ENCODE data around the gene LY6G5B. TPM values are rescaled to one million over a fixed set of nuclear protein-coding genes. Genes with fewer than 3 reads are reported as not detected.

The LY6G5B gene
- total and polyA plus RNA-seq, 2 experiments from 2014 or later: 7.9 to 8.4 TPM

DNA sequence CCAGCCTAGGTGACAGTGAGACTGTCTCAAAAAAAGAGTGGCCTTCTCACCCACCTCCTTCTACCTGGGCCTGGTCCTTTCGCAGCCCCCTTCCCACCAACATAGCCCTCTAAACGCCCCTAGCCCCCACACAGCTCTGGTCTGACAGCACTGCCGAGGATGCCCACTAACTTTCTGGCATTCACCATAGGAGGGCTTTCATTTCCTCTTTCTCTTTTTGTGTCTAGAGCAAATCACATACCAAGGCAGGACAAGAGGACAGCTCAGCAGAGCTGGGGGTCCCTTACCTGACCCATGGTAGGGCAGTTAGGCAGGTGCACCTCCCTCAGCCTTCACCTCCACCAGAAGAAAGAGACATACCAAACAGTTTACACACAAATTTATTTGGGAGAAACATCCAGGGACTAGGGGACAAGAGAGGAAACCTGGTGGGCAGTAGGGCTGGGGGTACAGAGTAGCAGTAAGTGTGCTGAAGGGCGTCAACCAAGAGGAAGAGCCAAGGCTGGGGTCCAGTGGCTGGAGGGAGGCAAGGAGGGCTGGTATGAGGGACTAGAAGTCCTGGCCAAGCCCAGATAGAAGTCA lies 6.6 kb downstream of the LY6G5B start:
- Histone ChIP-seq H3K27me3 (ENCODE audit: insufficient read depth) (peaks cover 6% of the 10 kb centered on the region), H4K20me1 (replicated peaks; ENCODE audit: insufficient read depth) (no peaks in the 10 kb centered on the region; the same call in 1 of the 2 replicates), H3K36me3 (ENCODE audit: insufficient read depth) (peaks cover 1% of the 10 kb centered on the region; the same call in 1 of the 2 replicates), H2AFZ (no peak overlapping the region), H3F3A (replicated peaks; ENCODE audit: low read depth) (peaks cover 5% of the 10 kb centered on the region; the same call in 1 of the 2 replicates), H3K9me2 (ENCODE audit: insufficient read depth) (no peaks in the 10 kb centered on the region), H3K4me3 (no peak overlapping the region), H3K4me1 (ENCODE audit: insufficient read depth) (no peaks in the 10 kb centered on the region), H3K27ac (ENCODE audit: low read depth) (no peak overlapping the region), H3K79me2 (replicated peaks; ENCODE audit: insufficient read depth) (no peaks in the 10 kb centered on the region), H3K4me2 (no peak overlapping the region)
- Mint-ChIP-seq H3K9me3 (no peaks in the 10 kb centered on the region; the same call in 2 of the 3 replicates), H3K4me1 (peaks cover 10% of the 10 kb centered on the region), H3K27me3 (ENCODE audit: insufficient read depth, low read depth, poor library complexity) (peaks cover 28% of the 10 kb centered on the region), H3K27ac (no peak overlapping the region), H3K36me3 (ENCODE audit: low read depth) (peaks cover 19% of the 10 kb centered on the region), H3K4me3 (no peak overlapping the region; the same call in 2 of the 3 replicates)
- no peak for DNase-seq (ENCODE audit: low spot score)
- no peak for ATAC-seq
- no peak for TF ChIP-seq CREB1 (CRISPR knock-in tag; IDR thresholded peaks at IDR 0.05; ENCODE audit: low read depth)
- TF ChIP-seq, protein P1, sequence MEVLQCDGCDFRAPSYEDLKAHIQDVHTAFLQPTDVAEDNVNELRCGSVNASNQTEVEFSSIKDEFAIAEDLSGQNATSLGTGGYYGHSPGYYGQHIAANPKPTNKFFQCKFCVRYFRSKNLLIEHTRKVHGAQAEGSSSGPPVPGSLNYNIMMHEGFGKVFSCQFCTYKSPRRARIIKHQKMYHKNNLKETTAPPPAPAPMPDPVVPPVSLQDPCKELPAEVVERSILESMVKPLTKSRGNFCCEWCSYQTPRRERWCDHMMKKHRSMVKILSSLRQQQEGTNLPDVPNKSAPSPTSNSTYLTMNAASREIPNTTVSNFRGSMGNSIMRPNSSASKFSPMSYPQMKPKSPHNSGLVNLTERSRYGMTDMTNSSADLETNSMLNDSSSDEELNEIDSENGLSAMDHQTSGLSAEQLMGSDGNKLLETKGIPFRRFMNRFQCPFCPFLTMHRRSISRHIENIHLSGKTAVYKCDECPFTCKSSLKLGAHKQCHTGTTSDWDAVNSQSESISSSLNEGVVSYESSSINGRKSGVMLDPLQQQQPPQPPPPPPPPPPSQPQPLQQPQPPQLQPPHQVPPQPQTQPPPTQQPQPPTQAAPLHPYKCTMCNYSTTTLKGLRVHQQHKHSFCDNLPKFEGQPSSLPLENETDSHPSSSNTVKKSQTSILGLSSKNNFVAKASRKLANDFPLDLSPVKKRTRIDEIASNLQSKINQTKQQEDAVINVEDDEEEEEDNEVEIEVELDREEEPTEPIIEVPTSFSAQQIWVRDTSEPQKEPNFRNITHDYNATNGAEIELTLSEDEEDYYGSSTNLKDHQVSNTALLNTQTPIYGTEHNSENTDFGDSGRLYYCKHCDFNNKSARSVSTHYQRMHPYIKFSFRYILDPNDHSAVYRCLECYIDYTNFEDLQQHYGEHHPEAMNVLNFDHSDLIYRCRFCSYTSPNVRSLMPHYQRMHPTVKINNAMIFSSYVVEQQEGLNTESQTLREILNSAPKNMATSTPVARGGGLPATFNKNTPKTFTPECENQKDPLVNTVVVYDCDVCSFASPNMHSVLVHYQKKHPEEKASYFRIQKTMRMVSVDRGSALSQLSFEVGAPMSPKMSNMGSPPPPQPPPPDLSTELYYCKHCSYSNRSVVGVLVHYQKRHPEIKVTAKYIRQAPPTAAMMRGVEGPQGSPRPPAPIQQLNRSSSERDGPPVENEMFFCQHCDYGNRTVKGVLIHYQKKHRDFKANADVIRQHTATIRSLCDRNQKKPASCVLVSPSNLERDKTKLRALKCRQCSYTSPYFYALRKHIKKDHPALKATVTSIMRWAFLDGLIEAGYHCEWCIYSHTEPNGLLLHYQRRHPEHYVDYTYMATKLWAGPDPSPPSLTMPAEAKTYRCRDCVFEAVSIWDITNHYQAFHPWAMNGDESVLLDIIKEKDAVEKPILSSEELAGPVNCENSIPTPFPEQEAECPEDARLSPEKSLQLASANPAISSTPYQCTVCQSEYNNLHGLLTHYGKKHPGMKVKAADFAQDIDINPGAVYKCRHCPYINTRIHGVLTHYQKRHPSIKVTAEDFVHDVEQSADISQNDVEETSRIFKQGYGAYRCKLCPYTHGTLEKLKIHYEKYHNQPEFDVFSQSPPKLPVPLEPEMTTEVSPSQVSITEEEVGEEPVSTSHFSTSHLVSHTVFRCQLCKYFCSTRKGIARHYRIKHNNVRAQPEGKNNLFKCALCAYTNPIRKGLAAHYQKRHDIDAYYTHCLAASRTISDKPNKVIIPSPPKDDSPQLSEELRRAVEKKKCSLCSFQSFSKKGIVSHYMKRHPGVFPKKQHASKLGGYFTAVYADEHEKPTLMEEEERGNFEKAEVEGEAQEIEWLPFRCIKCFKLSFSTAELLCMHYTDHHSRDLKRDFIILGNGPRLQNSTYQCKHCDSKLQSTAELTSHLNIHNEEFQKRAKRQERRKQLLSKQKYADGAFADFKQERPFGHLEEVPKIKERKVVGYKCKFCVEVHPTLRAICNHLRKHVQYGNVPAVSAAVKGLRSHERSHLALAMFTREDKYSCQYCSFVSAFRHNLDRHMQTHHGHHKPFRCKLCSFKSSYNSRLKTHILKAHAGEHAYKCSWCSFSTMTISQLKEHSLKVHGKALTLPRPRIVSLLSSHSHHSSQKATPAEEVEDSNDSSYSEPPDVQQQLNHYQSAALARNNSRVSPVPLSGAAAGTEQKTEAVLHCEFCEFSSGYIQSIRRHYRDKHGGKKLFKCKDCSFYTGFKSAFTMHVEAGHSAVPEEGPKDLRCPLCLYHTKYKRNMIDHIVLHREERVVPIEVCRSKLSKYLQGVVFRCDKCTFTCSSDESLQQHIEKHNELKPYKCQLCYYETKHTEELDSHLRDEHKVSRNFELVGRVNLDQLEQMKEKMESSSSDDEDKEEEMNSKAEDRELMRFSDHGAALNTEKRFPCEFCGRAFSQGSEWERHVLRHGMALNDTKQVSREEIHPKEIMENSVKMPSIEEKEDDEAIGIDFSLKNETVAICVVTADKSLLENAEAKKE (CRISPR knock-in tag; IDR thresholded peaks at IDR 0.05): no peak
- TF ChIP-seq EZH2 (IDR thresholded peaks at IDR 0.05; ENCODE audit: low read depth, unreplicated experiment): no peak
- TF ChIP-seq STAT1 (IDR thresholded peaks at IDR 0.05; ENCODE audit: unreplicated experiment): no peak
- TF ChIP-seq EZH2phosphoT487 (IDR thresholded peaks at IDR 0.05; ENCODE audit: unreplicated experiment): no peak
- no peak for TF ChIP-seq CTCF (conservative IDR thresholded peaks at IDR 0.05; ENCODE audit: low read depth in 2 of 2)
- TF ChIP-seq POLR2AphosphoS5 (IDR thresholded peaks at IDR 0.05; ENCODE audit: low read depth): no peak
- TF ChIP-seq JUNB (IDR thresholded peaks at IDR 0.05; ENCODE audit: unreplicated experiment): no peak
- no peak for TF ChIP-seq ZNF114 (CRISPR knock-in tag; IDR thresholded peaks at IDR 0.05)
- TF ChIP-seq REST (IDR thresholded peaks at IDR 0.05; ENCODE audit: unreplicated experiment): no peak
- TF ChIP-seq ETS1 (IDR thresholded peaks at IDR 0.05): no peak
- no peak for TF ChIP-seq NANOG (IDR thresholded peaks at IDR 0.05; ENCODE audit: borderline replicate concordance)

All from GM23338 (cell line).